GM21515 (cell line): ENCODE measurements around the gene LRRC45.
"Not testable (repeated sequence)": the region's sequence is repeated elsewhere in the genome, so short reads cannot be mapped to it uniquely, and the experiment has no call there.

Experiments used
- ATAC-seq: cut with Tn5 transposase; IDR thresholded peaks from one replicate; pipeline ENCODE4 v1.9.1; 2021; ENCODE audit not compliant: unreplicated experiment

LRRC45 gene

GRCh38 chr17:82031885-82032627, 9.0 kb downstream of the LRRC45 start:
- no peak for ATAC-seq

- no peak for ATAC-seq
Observed at GRCh38 chr17:82033359-82034085, 10.4 kb downstream of the LRRC45 start.

GRCh38 chr17:82034371-82035011, 11.4 kb downstream of the LRRC45 start:
- ATAC-seq: no peak

- no peak for ATAC-seq
Observed at GRCh38 chr17:82035488-82035887, 12.4 kb downstream of the LRRC45 start.

- no peak for ATAC-seq
Observed at GRCh38 chr17:82035956-82036633, 13.0 kb downstream of the LRRC45 start.

- ATAC-seq: peak; percentile 0
Observed at GRCh38 chr17:82036634-82037091, 13.6 kb downstream of the LRRC45 start.

- ATAC-seq: peak; percentile 79
Observed at GRCh38 chr17:82037092-82037888, 14.2 kb downstream of the LRRC45 start, which contains the start of gene DCXR. TSS of gene DCXR (minus strand) at chr17:82037697. CDS start at chr17:82037682, 15 bp downstream.

- ATAC-seq: no peak
Observed at GRCh38 chr17:82037889-82038195, 14.7 kb downstream of the LRRC45 start.

- ATAC-seq: not testable (repeated sequence)
Observed at GRCh38 chr17:82038796-82039409, 15.8 kb downstream of the LRRC45 start.

- no peak for ATAC-seq
Observed at GRCh38 chr17:82039695-82040299, 16.7 kb downstream of the LRRC45 start.

GRCh38 chr17:82041144-82041814, 18.2 kb downstream of the LRRC45 start:
- no peak for ATAC-seq

- no peak for ATAC-seq
Observed at GRCh38 chr17:82042649-82043048, 19.5 kb downstream of the LRRC45 start.

- no peak for ATAC-seq
Observed at GRCh38 chr17:82043507-82043906, 20.4 kb downstream of the LRRC45 start.

- no peak for ATAC-seq
Observed at GRCh38 chr17:82045936-82046484, 22.9 kb downstream of the LRRC45 start.

- no peak for ATAC-seq
Observed at GRCh38 chr17:82046903-82047302, 23.8 kb downstream of the LRRC45 start.

- no peak for ATAC-seq
Observed at GRCh38 chr17:82047379-82047778, 24.3 kb downstream of the LRRC45 start.

- ATAC-seq: no peak
Observed at GRCh38 chr17:82047914-82048570, 24.9 kb downstream of the LRRC45 start.

- no peak for ATAC-seq
Observed at GRCh38 chr17:82048571-82048971, 25.5 kb downstream of the LRRC45 start.
